Measurements from ENCODE around the gene CTNND2.

The CTNND2 gene

DNA sequence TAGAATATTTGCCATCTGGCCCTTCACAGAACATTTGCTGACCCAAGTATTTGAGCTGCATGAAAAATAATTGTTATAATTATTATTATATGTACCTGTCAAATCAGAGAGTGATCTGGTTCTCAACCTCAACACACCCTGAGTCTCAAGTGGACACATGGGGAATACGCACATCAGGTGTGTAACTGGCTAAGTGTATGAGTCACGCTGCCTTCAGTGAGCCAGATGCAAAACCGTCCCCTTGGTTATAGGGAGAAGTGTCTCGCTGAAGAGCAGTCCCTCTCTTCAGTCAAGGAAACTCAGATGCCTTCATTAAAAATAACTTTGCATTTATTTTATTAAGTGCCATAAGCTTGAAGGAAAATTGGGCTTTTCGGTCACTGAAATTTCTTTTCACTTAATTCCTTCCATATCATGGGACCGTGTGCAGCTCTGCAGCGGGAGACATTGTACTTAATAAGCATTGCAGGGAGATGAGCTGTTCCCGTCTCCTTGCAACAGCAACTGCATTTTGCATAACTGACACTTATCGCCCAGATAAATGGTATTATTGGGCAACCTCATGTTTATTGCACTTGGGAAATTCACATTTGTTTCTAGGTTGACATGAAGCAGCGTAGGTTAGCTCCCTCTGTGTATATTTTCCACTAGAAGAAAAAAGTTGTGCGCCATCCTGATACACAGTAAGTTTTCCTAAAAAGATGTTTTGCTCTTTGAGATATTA lies 630.9 kb downstream of the CTNND2 start:
- DNase-seq (ENCODE audit: low read depth), result no peak
- H3K4me3 ChIP-seq (ENCODE audit: low read depth, low read length), result no peak overlapping the region
- TF ChIP-seq, protein P1, sequence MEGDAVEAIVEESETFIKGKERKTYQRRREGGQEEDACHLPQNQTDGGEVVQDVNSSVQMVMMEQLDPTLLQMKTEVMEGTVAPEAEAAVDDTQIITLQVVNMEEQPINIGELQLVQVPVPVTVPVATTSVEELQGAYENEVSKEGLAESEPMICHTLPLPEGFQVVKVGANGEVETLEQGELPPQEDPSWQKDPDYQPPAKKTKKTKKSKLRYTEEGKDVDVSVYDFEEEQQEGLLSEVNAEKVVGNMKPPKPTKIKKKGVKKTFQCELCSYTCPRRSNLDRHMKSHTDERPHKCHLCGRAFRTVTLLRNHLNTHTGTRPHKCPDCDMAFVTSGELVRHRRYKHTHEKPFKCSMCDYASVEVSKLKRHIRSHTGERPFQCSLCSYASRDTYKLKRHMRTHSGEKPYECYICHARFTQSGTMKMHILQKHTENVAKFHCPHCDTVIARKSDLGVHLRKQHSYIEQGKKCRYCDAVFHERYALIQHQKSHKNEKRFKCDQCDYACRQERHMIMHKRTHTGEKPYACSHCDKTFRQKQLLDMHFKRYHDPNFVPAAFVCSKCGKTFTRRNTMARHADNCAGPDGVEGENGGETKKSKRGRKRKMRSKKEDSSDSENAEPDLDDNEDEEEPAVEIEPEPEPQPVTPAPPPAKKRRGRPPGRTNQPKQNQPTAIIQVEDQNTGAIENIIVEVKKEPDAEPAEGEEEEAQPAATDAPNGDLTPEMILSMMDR (conservative IDR thresholded peaks at IDR 0.05; ENCODE audit: low read depth, low read length), result no peak

DNA sequence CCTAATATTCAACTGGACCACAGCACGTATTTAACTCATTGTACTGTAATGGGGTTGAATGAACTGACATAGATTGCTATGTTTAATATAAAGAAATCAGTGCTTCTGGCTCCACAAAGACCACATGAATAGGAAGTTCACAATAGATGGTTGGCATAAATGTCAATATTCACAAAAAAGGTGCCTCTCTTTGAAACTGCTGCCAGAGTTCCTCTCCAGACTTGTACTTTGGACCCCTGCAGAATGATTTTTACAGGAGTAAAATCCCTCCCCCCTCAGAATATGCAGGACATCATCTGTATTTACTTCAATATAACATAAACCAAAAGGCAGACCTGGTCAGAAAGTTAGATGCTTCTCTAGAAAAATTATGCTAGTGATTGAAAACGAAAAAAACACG lies 634.7 kb downstream of the CTNND2 start:
- no peak for DNase-seq (ENCODE audit: low read depth)
- TF ChIP-seq, protein P1 (conservative IDR thresholded peaks at IDR 0.05; ENCODE audit: low read depth, low read length), result no peak
- H3K4me3 ChIP-seq (ENCODE audit: low read depth, low read length), result no peak overlapping the region

DNA sequence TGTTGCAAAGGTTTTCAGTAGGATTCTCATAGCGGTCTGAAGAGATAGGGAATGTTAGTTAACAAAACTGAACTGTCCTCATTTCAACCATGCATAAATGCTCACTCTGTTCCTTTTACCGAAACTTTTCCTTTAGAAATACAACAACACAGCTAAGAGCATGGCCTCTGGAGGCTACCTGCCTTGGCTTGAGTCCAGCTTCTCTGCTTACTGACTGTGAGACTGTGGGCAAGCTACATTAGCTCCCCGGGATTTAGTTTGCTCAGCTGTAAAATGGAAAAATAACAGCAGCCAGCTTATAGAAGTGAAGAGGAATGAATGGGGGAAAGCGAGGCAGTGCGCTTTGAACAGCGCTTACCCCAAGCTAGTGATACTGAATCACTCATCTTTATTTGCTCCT lies 635.4 kb downstream of the CTNND2 start:
- DNase-seq (ENCODE audit: low read depth), result no peak
- H3K4me3 ChIP-seq (ENCODE audit: low read depth, low read length), result no peak overlapping the region
- TF ChIP-seq, protein P1 (conservative IDR thresholded peaks at IDR 0.05; ENCODE audit: low read depth, low read length), result no peak

DNA sequence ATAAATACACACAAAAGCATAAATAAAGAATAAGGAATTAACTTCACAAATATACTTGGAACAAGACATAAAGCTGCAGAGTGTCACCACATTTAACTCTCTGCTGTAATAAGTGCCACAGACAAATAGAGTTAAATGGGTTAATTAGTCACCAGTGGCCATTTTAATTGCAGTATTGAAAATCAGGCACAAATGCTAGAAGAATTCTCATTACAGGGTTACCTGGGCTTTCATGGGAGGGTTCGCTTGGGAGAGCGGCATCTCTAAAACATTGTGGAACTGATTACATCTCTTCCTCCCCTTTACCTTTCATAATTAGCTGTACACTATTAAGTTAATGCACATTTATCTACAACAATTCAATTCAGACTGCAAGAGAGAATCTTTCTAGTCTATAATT lies 637.9 kb downstream of the CTNND2 start:
- no peak for DNase-seq (ENCODE audit: low read depth)
- TF ChIP-seq, protein P1 (conservative IDR thresholded peaks at IDR 0.05; ENCODE audit: low read depth, low read length), result no peak
- H3K4me3 ChIP-seq (ENCODE audit: low read depth, low read length), result no peak overlapping the region

DNA sequence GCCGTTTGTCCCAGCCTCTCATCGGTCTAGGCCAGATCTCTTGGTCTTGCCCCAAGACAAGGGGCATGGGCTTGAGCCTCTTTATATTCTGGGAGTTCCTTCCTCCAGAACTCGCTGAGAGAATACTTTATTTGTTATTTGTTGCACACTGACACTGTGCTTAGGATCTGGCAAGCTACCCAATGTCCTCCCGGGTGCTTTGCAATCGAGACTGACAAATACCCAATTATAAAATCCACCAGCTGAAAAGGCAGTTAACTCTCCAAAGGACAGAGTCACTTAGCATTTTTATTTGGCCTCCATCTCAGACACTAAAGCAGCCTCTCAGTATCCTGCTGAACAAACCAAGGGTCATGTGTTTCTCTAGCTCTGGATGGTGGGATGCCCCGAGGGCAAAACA lies 643.0 kb downstream of the CTNND2 start:
- no peak overlapping the region for H3K4me3 ChIP-seq (ENCODE audit: low read depth, low read length)
- no peak for DNase-seq (ENCODE audit: low read depth)
- TF ChIP-seq, protein P1 (conservative IDR thresholded peaks at IDR 0.05; ENCODE audit: low read depth, low read length), result no peak

DNA sequence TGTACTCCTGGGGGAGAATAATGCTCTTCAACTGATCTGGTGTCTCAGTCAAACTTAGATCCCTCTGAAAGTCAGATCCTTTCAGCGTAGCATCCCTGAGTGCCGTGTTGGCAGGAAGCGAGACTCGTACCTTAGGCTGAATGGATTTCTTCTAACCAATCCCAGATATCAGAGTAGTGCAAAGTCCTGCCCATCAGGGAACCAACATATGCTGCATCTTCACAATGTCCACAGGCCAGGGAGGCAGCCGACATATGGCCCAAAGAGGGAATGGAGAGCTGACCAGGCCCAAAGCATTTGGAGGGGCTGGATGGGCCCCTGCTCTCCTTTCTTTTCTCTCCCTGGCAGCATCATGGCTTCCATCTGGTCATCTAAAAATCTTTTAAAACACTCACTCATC lies 646.2 kb downstream of the CTNND2 start:
- TF ChIP-seq, protein P1 (conservative IDR thresholded peaks at IDR 0.05; ENCODE audit: low read depth, low read length), result no peak
- no peak for DNase-seq (ENCODE audit: low read depth)
- no peak overlapping the region for H3K4me3 ChIP-seq (ENCODE audit: low read depth, low read length)

DNA sequence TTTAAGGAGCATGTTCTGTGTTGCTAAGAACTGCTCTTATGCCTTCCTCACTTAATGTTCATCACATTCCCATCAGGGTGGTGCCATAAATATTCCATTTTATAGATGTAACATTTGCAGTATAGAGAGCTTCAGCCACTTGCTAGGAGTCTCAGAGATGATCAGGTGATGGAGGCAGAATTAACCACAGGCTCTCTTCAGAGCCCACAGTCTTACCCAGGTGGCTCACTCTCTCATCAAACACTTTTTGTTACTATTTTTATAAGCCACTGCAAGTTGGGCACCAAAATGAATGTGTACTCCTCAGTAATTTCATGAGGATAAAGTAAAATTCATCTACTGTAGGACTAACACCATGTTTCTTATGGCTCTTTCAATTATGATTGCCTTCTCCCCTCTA lies 651.7 kb downstream of the CTNND2 start:
- TF ChIP-seq, protein P1 (conservative IDR thresholded peaks at IDR 0.05; ENCODE audit: low read depth, low read length), result no peak
- no peak for DNase-seq (ENCODE audit: low read depth)

More for the DNA sequence above, 651.7 kb downstream of the CTNND2 start:
- no peak overlapping the region for H3K4me3 ChIP-seq (ENCODE audit: low read depth, low read length)
